Activated naive CD4-positive, alpha-beta T cell treated with anti-CD3 and anti-CD28 coated beads, Interleukin-2, amount 10 ng/mL, durations not matched to agents 7 days and 5 days (primary cell): ENCODE measurements around the gene TFCP2.
A peak's percentile ranks its signal among the peaks of the same experiment; 100 is the strongest.
"Not testable (repeated sequence)": the region's sequence is repeated elsewhere in the genome, so short reads cannot be mapped to it uniquely, and the experiment has no call there.

Experiments used
- CTCF ChIA-PET: fragments of 350-600 bp; sonication (Branson Sonifier 250); formaldehyde crosslinking; loops from one replicate; lab custom pipeline; 2021; ENCODE audit warnings: antibody characterized with exemption; lab: Charles Lee
- DNase-seq: peaks from one replicate; pipeline ENCODE4 v3.0.0-alpha.2; 2020
- H3K27ac Mint-ChIP-seq: one replicate; pipeline ENCODE4 v1.8.0; 2021; ENCODE audit warnings: mild to moderate bottlenecking, moderate library complexity, mixed read lengths
- H3K27me3 Mint-ChIP-seq: one replicate; pipeline ENCODE4 v1.8.0; 2021; ENCODE audit warnings: mild to moderate bottlenecking, mixed read lengths
- H3K36me3 Mint-ChIP-seq: one replicate; pipeline ENCODE4 v1.8.0; 2021; ENCODE audit warnings: mixed read lengths
- H3K4me1 Mint-ChIP-seq: one replicate; pipeline ENCODE4 v1.8.0; 2021; ENCODE audit warnings: mixed read lengths
- H3K4me3 Mint-ChIP-seq: one replicate; pipeline ENCODE4 v1.8.0; 2021; ENCODE audit warnings: mild to moderate bottlenecking, moderate library complexity, mixed read lengths
- H3K9me3 Mint-ChIP-seq: one replicate; pipeline ENCODE4 v1.8.0; 2021; ENCODE audit warnings: mixed read lengths

TFCP2 gene

DNA sequence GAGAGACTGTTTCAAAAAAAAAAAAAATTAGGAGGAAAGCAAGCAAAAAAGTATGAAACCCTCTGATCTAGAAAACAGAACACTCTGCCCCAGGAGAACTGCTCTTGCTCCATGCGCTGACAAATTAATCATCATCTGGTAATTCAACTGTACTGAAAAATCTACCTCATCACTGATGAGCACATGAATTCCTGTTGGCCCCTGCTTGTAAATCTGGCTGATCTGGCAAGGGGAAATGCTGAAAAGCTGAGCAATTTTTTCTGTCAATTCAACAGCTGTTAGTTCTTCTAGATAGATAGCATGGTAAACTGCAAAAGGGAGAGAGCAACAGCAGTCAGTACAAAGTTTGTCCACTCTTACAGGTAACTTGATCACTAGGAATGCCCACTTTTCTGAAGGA, 74.3 kb downstream of the TFCP2 start:
- Mint-ChIP-seq H3K27me3 (no peaks in the 10 kb centered on the region), H3K4me3 (no peak overlapping the region), H3K4me1 (no peaks in the 10 kb centered on the region), H3K9me3 (no peaks in the 10 kb centered on the region), H3K36me3 (peaks cover 49% of the 10 kb centered on the region), H3K27ac (no peak overlapping the region)
- CTCF ChIA-PET: no interaction called here
- DNase-seq: no peak

DNA sequence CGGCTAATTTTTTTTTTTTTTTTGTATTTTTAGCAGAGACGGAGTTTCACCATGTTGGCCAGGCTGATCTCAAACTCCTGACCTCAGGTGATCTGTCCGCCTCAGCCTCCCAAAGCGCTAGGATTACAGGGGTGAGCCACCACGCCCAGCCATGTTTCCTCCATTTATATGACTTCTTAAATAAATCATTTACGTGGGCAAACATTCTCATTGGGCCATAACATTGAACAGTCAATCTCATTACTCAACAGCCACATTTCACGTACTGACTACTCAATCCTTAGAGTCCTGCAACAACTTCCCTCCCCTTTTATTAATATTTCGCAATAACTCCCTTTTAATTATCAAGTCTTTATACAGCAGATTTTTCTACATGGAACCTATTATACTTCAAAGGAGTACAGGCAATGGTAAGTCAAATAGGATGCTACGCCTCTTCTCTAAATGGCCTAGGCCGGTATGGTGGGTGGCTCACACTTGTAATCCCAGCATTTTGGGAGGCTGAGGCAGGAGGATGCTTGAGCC, 82.2 kb downstream of the TFCP2 start:
- Mint-ChIP-seq H3K9me3 (no peaks in the 10 kb centered on the region), H3K4me3 (no peak overlapping the region), H3K27me3 (no peaks in the 10 kb centered on the region), H3K36me3 (peaks cover 21% of the 10 kb centered on the region), H3K4me1 (peaks cover 15% of the 10 kb centered on the region), H3K27ac (no peak overlapping the region)
- DNase-seq: no peak
- CTCF ChIA-PET: no interaction called here

DNA sequence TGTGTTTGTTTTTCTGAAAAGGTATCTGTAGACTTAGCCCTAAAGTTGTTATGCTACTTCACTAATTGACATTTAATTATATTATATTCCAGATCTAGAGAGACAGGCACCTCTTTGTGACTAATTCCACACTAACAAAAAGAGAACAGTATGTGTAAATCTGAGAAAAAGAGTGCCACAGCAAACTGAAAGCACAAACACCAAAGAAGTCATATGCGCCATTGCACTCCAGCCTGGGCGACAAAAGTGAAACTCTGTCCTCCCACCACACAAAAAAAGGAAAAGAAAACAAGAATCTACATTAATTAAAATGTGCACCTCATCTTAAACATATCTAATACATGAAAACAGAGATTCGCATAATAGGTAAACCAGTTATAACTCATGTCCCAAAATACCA, 85.1 kb downstream of the TFCP2 start:
- peaks cover 25% of the 10 kb centered on the region for H3K4me1 Mint-ChIP-seq

DNA sequence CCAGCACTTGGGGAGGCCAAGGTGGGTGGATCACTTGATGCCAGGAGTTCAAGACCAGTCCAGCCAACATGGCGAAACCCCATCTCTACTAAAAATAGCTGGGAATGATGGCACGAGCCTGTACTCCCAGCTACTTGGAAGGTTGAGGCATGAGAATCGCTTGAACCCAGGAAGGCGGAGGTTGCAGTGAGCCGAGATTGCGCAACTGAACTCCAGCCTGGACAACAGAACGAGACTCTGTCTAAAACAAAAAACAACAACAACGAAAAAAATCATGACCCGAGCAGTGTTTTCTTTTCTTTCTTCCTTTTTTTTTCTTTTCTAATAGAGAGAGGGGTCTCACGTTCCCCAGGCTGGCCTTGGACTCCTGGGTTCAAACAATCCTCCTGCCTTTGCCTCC, 86.0 kb downstream of the TFCP2 start:
- Mint-ChIP-seq H3K36me3 (peaks cover 16% of the 10 kb centered on the region), H3K27ac (no peak overlapping the region), H3K27me3 (no peaks in the 10 kb centered on the region), H3K4me3 (no peak overlapping the region), H3K4me1 (peaks cover 34% of the 10 kb centered on the region), H3K9me3 (no peaks in the 10 kb centered on the region)
- DNase-seq: no peak
- CTCF ChIA-PET: interaction anchor here (0.6 kb wide), 1 partner anchor 53 kb away, joined by 3 read pairs; no protein-coding TSS in a partner anchor

More for the DNA sequence above, 85.1 kb downstream of the TFCP2 start:
- H3K4me3 Mint-ChIP-seq: no peak overlapping the region
- H3K9me3 Mint-ChIP-seq: no peaks in the 10 kb centered on the region
- peak overlapping the region; percentile 76 for H3K27ac Mint-ChIP-seq
- peaks cover 12% of the 10 kb centered on the region for H3K36me3 Mint-ChIP-seq
- CTCF ChIA-PET: no interaction called here
- no peaks in the 10 kb centered on the region for H3K27me3 Mint-ChIP-seq
- DNase-seq: no peak

DNA sequence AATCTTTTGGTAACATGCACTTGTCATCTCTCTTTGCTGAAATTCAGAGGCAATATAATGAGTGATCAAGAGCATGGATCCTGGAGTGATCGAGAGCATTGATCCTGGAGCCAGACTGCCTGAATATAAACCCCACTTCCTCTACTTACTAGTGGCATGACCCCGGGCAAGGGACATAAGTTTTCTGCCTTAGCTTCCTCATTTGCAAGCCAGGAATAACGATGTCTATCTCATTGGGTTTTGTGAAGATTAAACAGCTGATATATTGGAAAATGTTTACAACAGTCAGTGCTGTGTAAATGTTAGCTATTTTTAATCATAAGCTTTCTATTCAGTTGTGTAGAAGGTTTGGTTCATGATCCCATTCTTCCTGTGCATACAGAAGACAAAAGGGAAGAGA, 87.2 kb downstream of the TFCP2 start:
- H3K4me1 Mint-ChIP-seq: peaks cover 37% of the 10 kb centered on the region
- CTCF ChIA-PET: no interaction called here

DNA sequence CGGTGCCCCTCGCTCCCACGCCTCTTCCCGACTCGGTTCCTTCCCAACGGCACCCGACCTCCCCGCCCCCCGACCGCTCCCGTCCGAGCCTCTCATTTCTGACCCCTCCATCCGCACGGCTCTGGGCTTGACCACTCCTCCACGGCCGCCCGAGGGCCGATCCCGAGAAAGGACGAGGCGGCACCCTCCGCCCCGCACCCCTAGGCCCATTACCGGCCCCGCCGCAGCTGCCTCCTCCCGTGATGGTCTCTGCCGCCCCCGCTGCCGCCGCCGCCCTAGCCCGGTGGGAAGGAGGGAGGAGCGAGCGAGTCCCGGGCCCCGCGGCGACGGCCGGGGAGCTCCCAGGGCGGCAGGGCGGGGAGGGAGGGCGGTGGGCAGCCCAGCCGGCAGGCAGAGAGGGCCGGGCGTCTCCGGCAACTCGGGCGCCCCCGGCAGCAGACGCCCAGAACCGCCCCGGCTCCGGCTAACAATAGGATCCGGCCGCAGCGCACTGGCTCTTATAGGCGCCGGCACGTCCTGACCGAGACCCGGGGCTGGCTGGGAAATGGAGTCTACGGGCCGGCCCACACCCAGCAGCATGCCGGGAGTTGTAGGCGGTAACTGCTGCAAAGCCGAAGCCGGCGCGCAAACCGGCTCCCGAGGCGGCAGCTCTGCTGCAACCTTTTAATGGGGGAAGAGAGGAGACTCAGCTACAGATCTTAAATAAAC, 89.7 kb downstream of the TFCP2 start, which contains the start of gene CSRNP2:
TSS of gene CSRNP2 (minus strand) at position 471 of the 708 bp plus-strand sequence. CDS start 7,035 bp downstream, outside the sequence.
- Mint-ChIP-seq H3K36me3 (peaks cover 22% of the 10 kb centered on the region), H3K27ac (peak within 1 kb of the TSS; percentile 83), H3K27me3 (no peaks in the 10 kb centered on the region), H3K9me3 (no peaks in the 10 kb centered on the region), H3K4me1 (peaks cover 39% of the 10 kb centered on the region), H3K4me3 (peak within 1 kb of the TSS; percentile 96)
- DNase-seq: peak; percentile 97
- CTCF ChIA-PET: interaction anchor here (1.0 kb wide), 1 partner anchor 167 kb away, joined by 3 read pairs; no protein-coding TSS in a partner anchor

More for the DNA sequence above, 87.2 kb downstream of the TFCP2 start:
- Mint-ChIP-seq H3K36me3 (peaks cover 13% of the 10 kb centered on the region), H3K9me3 (no peaks in the 10 kb centered on the region), H3K4me3 (no peak overlapping the region), H3K27ac (no peak overlapping the region), H3K27me3 (no peaks in the 10 kb centered on the region)
- DNase-seq: no peak

- CTCF ChIA-PET: no interaction called here
- Mint-ChIP-seq H3K9me3 (no peaks in the 10 kb centered on the region), H3K36me3 (peaks cover 22% of the 10 kb centered on the region), H3K27me3 (no peaks in the 10 kb centered on the region), H3K4me1 (peaks cover 35% of the 10 kb centered on the region), H3K4me3 (peak overlapping the region; percentile 96), H3K27ac (peak overlapping the region; percentile 83)
- peak; percentile 35 for DNase-seq
Measured at GRCh38 chr12:51082561-51083125, 90.3 kb downstream of the TFCP2 start.

- H3K27ac Mint-ChIP-seq: no peak overlapping the region
- CTCF ChIA-PET: no interaction called here
- peaks cover 31% of the 10 kb centered on the region for H3K4me1 Mint-ChIP-seq
- DNase-seq: no peak
- no peaks in the 10 kb centered on the region for H3K27me3 Mint-ChIP-seq
- H3K36me3 Mint-ChIP-seq: peaks cover 21% of the 10 kb centered on the region
- peak overlapping the region; percentile 5 for H3K4me3 Mint-ChIP-seq
- H3K9me3 Mint-ChIP-seq: no peaks in the 10 kb centered on the region
Measured at GRCh38 chr12:51081421-51081820, 91.5 kb downstream of the TFCP2 start.

GRCh38 chr12:51080136-51080535, 92.8 kb downstream of the TFCP2 start:
- CTCF ChIA-PET: no interaction called here
- peaks cover 42% of the 10 kb centered on the region for H3K4me1 Mint-ChIP-seq
- no peaks in the 10 kb centered on the region for H3K27me3 Mint-ChIP-seq
- H3K9me3 Mint-ChIP-seq: no peaks in the 10 kb centered on the region
- H3K4me3 Mint-ChIP-seq: no peak overlapping the region
- no peak for DNase-seq
- H3K36me3 Mint-ChIP-seq: peaks cover 21% of the 10 kb centered on the region
- no peak overlapping the region for H3K27ac Mint-ChIP-seq

DNA sequence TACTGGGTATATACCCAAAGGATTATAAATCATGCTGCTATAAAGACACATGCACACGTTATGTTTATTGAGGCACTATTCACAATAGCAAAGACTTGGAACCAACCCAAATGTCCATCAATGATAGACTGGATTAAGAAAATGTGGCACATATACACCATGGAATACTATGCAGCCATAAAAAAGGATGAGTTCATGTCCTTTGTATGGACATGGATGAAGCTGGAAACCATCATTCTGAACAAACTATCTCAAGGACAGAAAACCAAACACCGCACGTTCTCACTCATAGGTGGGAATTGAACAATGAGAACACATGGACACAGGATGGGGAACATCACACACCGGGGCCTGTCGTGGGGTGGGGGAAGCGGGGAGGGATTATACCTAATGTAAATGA, 94.1 kb downstream of the TFCP2 start:
- H3K9me3 Mint-ChIP-seq, H3K27ac Mint-ChIP-seq, H3K27me3 Mint-ChIP-seq, DNase-seq, H3K4me3 Mint-ChIP-seq, CTCF ChIA-PET: not testable (repeated sequence)
- Mint-ChIP-seq H3K36me3 (peaks cover 24% of the 10 kb centered on the region), H3K4me1 (peaks cover 38% of the 10 kb centered on the region)

DNA sequence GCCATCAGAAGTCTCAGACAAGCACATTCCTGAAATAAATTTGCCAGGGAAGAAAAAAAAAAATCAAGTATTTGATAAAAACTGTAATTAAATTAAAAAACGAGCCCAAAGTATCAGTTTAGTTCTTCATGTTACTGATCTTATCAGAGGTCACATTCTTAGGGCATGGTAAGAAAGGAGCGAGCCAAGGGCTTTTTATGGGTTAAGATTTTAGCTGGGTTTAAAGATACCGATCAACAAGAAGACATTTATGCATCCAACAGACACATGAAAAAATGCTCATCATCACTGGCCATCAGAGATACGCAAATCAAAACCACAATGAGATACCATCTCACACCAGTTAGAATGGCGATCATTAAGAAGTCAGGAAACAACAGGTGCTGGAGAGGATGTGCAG, 94.6 kb downstream of the TFCP2 start:
- H3K27ac Mint-ChIP-seq, H3K9me3 Mint-ChIP-seq, H3K27me3 Mint-ChIP-seq, DNase-seq, CTCF ChIA-PET, H3K4me3 Mint-ChIP-seq: not testable (repeated sequence)
- peaks cover 25% of the 10 kb centered on the region for H3K36me3 Mint-ChIP-seq
- peaks cover 34% of the 10 kb centered on the region for H3K4me1 Mint-ChIP-seq

DNA sequence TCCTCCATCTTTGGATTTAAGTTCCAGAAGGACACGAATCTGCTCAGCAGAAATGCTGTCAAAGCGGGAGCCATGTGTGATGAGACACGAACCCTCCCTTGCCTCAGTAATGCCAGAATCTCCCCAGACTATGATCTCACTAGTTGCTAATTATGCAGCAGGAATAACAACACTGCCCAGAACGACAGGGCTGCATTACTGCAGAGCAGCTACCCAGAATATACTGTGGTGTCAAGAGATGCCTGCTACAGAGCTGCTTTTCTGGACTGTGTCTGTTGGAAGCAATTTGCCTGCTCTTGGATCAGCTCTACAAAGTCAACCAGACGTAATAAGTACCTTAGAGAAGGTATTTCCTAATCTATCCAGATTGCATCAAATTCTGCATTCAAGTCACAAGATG, 95.0 kb downstream of the TFCP2 start:
- DNase-seq: no peak

DNA sequence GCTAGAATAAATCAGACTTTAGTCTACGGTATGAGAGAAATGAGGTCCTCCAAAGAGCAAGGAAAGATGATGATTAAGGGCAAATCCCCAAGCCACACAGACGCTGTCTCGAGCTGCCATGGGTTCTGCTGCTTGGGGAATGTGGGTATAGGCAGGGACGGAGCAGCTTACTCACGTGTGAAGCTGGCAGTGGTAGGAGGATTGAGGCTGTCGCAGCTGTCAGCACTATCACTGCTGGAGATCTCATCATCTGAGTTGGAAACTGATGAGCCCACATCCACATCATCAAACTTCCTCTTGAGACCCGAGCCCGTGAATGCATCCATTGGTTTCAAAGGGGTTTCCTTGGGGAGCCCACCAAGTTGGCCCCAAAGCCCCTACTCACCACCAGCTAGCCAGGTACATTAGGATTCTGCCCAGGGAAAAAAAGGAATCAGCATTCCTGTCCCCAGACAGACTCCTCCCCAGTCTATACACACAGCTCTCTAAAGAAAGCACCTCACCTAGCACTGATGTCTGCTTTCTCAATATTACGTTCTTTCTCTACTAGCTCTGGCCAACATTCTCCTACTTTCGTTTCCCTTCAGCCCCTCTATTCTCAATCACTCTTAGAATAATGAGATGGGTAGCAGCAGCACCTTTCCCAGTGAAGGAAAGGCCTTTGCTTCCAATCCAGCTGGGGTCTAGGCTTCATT, 96.6 kb downstream of the TFCP2 start:
- H3K27ac Mint-ChIP-seq: no peak overlapping the region
- peaks cover 31% of the 10 kb centered on the region for H3K36me3 Mint-ChIP-seq
- no peak overlapping the region for H3K4me3 Mint-ChIP-seq
- H3K9me3 Mint-ChIP-seq: no peaks in the 10 kb centered on the region
- no peaks in the 10 kb centered on the region for H3K27me3 Mint-ChIP-seq
- H3K4me1 Mint-ChIP-seq: peaks cover 21% of the 10 kb centered on the region
- CTCF ChIA-PET: interaction anchor here (1.1 kb wide), 2 partner anchors 27 to 265 kb away, joined by 3 to 4 read pairs; no protein-coding TSS in a partner anchor
- peak; percentile 24 for DNase-seq

More for the DNA sequence above, 95.0 kb downstream of the TFCP2 start:
- CTCF ChIA-PET: no interaction called here
- H3K4me1 Mint-ChIP-seq: peaks cover 32% of the 10 kb centered on the region
- no peak overlapping the region for H3K27ac Mint-ChIP-seq
- H3K9me3 Mint-ChIP-seq: no peaks in the 10 kb centered on the region
- H3K27me3 Mint-ChIP-seq: no peaks in the 10 kb centered on the region
- H3K36me3 Mint-ChIP-seq: peaks cover 27% of the 10 kb centered on the region
- H3K4me3 Mint-ChIP-seq: no peak overlapping the region

DNA sequence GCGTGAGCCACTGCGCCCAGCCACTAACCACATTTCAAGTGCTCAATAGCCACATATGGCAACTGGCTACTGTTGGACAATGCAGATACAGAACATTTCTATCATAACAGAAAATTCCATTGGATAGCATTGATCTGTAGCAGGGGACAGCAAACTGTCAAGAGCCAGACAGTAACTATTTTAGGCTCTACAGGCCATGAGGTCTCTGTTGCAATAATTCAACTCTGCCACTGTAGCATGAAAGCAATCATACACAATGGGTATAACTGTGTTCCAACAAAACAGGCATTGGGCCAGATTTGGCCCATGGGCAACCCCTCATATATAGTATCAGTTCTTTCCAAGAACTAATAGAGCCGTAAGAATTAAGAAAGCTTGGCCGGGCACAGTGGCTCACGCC, 97.5 kb downstream of the TFCP2 start:
- H3K4me1 Mint-ChIP-seq: peaks cover 17% of the 10 kb centered on the region
- H3K27ac Mint-ChIP-seq: no peak overlapping the region
- H3K4me3 Mint-ChIP-seq: no peak overlapping the region
- H3K36me3 Mint-ChIP-seq: peaks cover 26% of the 10 kb centered on the region
- no peak for DNase-seq
- no peaks in the 10 kb centered on the region for H3K27me3 Mint-ChIP-seq
- H3K9me3 Mint-ChIP-seq: no peaks in the 10 kb centered on the region
- CTCF ChIA-PET: interaction anchor here (1.1 kb wide), 1 partner anchor 26 kb away, joined by 3 read pairs; no protein-coding TSS in a partner anchor
